OCI-LY3 (cell line): Measurements from ENCODE around the gene AGAP2.

Source experiments
- H2AFZ ChIP-seq: fragments of 200-600, 300-600 bp; shearing (Covaris generic); 2 replicates; pipeline ENCODE4 v1.6.0; 2014; ENCODE audit warnings: antibody characterized with exemption, low read depth, low read length
- H3K27ac ChIP-seq: fragments of 200-600, 300-600 bp; sonication (generic); 2 replicates; pipeline ENCODE4 v1.5.1; 2014; ENCODE audit warnings: mild to moderate bottlenecking, low read length, moderate library complexity, mixed read lengths
- H3K27me3 ChIP-seq: fragments of 200-600, 300-600 bp; sonication (generic); 2 replicates; pipeline ENCODE4 v1.6.1; 2014; ENCODE audit warnings: low read depth, low read length, mixed read lengths
- H3K36me3 ChIP-seq: fragments of 200-600, 300-600 bp; sonication (generic); replicated peaks from 2 replicates; pipeline ENCODE3; 2014; ENCODE audit warnings: low read depth, low read length, mixed read lengths
- H3K4me1 ChIP-seq: fragments of 300-600, 200-600 bp; sonication (generic); 2 replicates; pipeline ENCODE4 v1.6.1; 2014; ENCODE audit warnings: low read length, mixed read lengths
- H3K4me2 ChIP-seq: fragments of 200-600, 300-600 bp; sonication (generic); 2 replicates; pipeline ENCODE4 v1.6.1; 2014; ENCODE audit warnings: low read length, mixed read lengths
- H3K4me3 ChIP-seq: fragments of 300-600, 200-600 bp; sonication (generic); 2 replicates; pipeline ENCODE4 v1.5.1; 2014; ENCODE audit warnings: antibody characterized with exemption, mild to moderate bottlenecking, low read length, moderate library complexity
- H3K79me2 ChIP-seq: fragments of 300-600, 200-600 bp; shearing (Covaris generic); 2 replicates; pipeline ENCODE4 v1.6.1; 2014; ENCODE audit warnings: mild to moderate bottlenecking, low read length, mixed read lengths
- H3K9ac ChIP-seq: fragments of 300-600, 200-600 bp; shearing (Covaris generic); 2 replicates; pipeline ENCODE4 v1.6.0; 2014; ENCODE audit warnings: mild to moderate bottlenecking, low read length, moderate library complexity
- H3K9me3 ChIP-seq: fragments of 200-600, 300-600 bp; shearing (Covaris generic); 2 replicates; pipeline ENCODE4 v1.6.1; 2014; ENCODE audit warnings: low read length, mixed read lengths; ENCODE audit not compliant: insufficient read depth
- H4K20me1 ChIP-seq: fragments of 200-600, 300-600 bp; sonication (generic); 2 replicates; pipeline ENCODE4 v1.6.1; 2016; ENCODE audit warnings: low read length, mixed read lengths; ENCODE audit not compliant: insufficient read depth
- CTCF ChIP-seq: fragments of 200-600, 300-600 bp; sonication (generic); IDR thresholded peaks from 2 replicates; pipeline ENCODE4 v1.5.1; 2014; ENCODE audit warnings: antibody characterized with exemption, low read length, low read depth
- EZH2phosphoT487 ChIP-seq: fragments of 200-600 bp; shearing (Covaris generic); IDR thresholded peaks from 2 replicates; pipeline ENCODE4 v1.6.1; 2018; ENCODE audit warnings: antibody characterized with exemption, mixed run types, low read depth

The AGAP2 gene

GRCh38 chr12:57746025-57746424 lies 7.5 kb upstream of the AGAP2 start:
- H3K27me3 ChIP-seq = no peaks in the 10 kb centered on the region
- peak overlapping the region; percentile 75; the same call in 1 of the 2 replicates for H3K4me2 ChIP-seq
- H2AFZ ChIP-seq = no peak overlapping the region
- no peak for TF ChIP-seq EZH2phosphoT487
- TF ChIP-seq CTCF = no peak
- H3K9me3 ChIP-seq = no peaks in the 10 kb centered on the region
- no peaks in the 10 kb centered on the region for H4K20me1 ChIP-seq
- peak overlapping the region; percentile 97; the same call in 1 of the 2 replicates for H3K4me3 ChIP-seq
- peaks cover 31% of the 10 kb centered on the region for H3K4me1 ChIP-seq
- peak overlapping the region; percentile 81; the same call in 1 of the 2 replicates for H3K27ac ChIP-seq
- H3K9ac ChIP-seq = no peak overlapping the region
- peaks cover 39% of the 10 kb centered on the region for H3K79me2 ChIP-seq
- H3K36me3 ChIP-seq = peaks cover 37% of the 10 kb centered on the region

- Histone ChIP-seq H3K36me3 (peaks cover 32% of the 10 kb centered on the region), H2AFZ (no peak overlapping the region), H3K27me3 (no peaks in the 10 kb centered on the region), H3K4me3 (peak overlapping the region; percentile 97), H3K79me2 (peaks cover 38% of the 10 kb centered on the region), H3K27ac (peak overlapping the region; percentile 81), H3K9me3 (no peaks in the 10 kb centered on the region), H3K4me2 (peak overlapping the region; percentile 75), H3K4me1 (peaks cover 30% of the 10 kb centered on the region), H4K20me1 (no peaks in the 10 kb centered on the region), H3K9ac (peak overlapping the region; percentile 99)
- no peak for TF ChIP-seq EZH2phosphoT487
- no peak for TF ChIP-seq CTCF
Observed at GRCh38 chr12:57745485-57745881, 6.9 kb upstream of the AGAP2 start.

- no peaks in the 10 kb centered on the region for H3K9me3 ChIP-seq
- H3K4me2 ChIP-seq = peak within 1 kb of the TSS; percentile 87
- peak within 1 kb of the TSS; percentile 97 for H3K4me3 ChIP-seq
- H3K79me2 ChIP-seq = peaks cover 32% of the 10 kb centered on the region
- peaks cover 28% of the 10 kb centered on the region for H3K36me3 ChIP-seq
- TF ChIP-seq CTCF (no peak), EZH2phosphoT487 (no peak)
- no peaks in the 10 kb centered on the region for H4K20me1 ChIP-seq
- peak within 1 kb of the TSS; percentile 81 for H3K27ac ChIP-seq
- H3K27me3 ChIP-seq = no peaks in the 10 kb centered on the region
- H2AFZ ChIP-seq = peak within 1 kb of the TSS; percentile 72; the same call in 1 of the 2 replicates
- H3K9ac ChIP-seq = peak within 1 kb of the TSS; percentile 99
- H3K4me1 ChIP-seq = peaks cover 30% of the 10 kb centered on the region
Observed at GRCh38 chr12:57744777-57745484, 6.4 kb upstream of the AGAP2 start, which contains the start of gene TSPAN31. TSPAN31 (plus strand) TSS chr12:57745039; CDS start chr12:57745155, 116 bp downstream.

- H4K20me1 ChIP-seq = no peaks in the 10 kb centered on the region
- H3K79me2 ChIP-seq = peaks cover 26% of the 10 kb centered on the region
- peak overlapping the region; percentile 99 for H3K9ac ChIP-seq
- H2AFZ ChIP-seq = peak overlapping the region; percentile 72; the same call in 1 of the 2 replicates
- peak overlapping the region; percentile 81 for H3K27ac ChIP-seq
- H3K4me1 ChIP-seq = peaks cover 30% of the 10 kb centered on the region
- peak overlapping the region; percentile 97 for H3K4me3 ChIP-seq
- H3K4me2 ChIP-seq = peak overlapping the region; percentile 87
- TF ChIP-seq EZH2phosphoT487 = no peak
- H3K27me3 ChIP-seq = no peaks in the 10 kb centered on the region
- H3K36me3 ChIP-seq = peaks cover 26% of the 10 kb centered on the region
- no peaks in the 10 kb centered on the region for H3K9me3 ChIP-seq
Observed at GRCh38 chr12:57744194-57744776, 5.7 kb upstream of the AGAP2 start.
